Measurements from ENCODE around the gene ABCC9. TPM values are rescaled to one million over a fixed set of nuclear protein-coding genes. Genes with fewer than 3 reads are reported as not detected.

Gene ABCC9
- total RNA-seq, result 10 to 100 TPM in 5 of 6 donors, 1 to 10 TPM in 1; 9.4 to 23.4 (median 15.1) TPM

GRCh38 chr12:21940549-21941505, at the start of gene ABCC9:
ABCC9 (minus strand) TSS chr12:21941426; CDS start chr12:21936674, 4,752 bp downstream.
- H3K4me3 ChIP-seq, result peak within 1 kb of the TSS; percentile 2 to 52 (median 40)
- TF ChIP-seq CTCF (IDR thresholded peaks at IDR 0.05) (no peak), POLR2A (IDR thresholded peaks at IDR 0.05) (peak in 2 of 4 donors; percentile 26 to 38), POLR2AphosphoS5 (IDR thresholded peaks at IDR 0.05) (peak in 1 of 2 donors; percentile 51)
- peak within 1 kb of the TSS; percentile 64 to 84 (median 76) for H3K27ac ChIP-seq
- no peaks in the 10 kb centered on the region for H3K36me3 ChIP-seq
- WGBS, 2 donors, result 2 to 8% methylated on average over 42 of the region's 42 CpGs
- H3K4me1 ChIP-seq, result no peaks in the 10 kb centered on the region
- no peaks in the 10 kb centered on the region for H3K27me3 ChIP-seq
- ATAC-seq (ENCODE audit: low FRiP score in 2 of 2) (peak; percentile 78 to 88), DNase-seq (peak; percentile 60 to 89)
- H3K9me3 ChIP-seq, result peaks cover 0 to 2% (median 0%) of the 10 kb centered on the region in 4 donors

- WGBS, 2 donors, result 49 to 55% methylated on average over 5 of the region's 5 CpGs
- Histone ChIP-seq H3K27me3 (no peaks in the 10 kb centered on the region), H3K9me3 (no peaks in the 10 kb centered on the region), H3K27ac (no peak overlapping the region), H3K4me1 (peaks cover 0 to 3% (median 0%) of the 10 kb centered on the region in 4 donors), H3K36me3 (no peaks in the 10 kb centered on the region), H3K4me3 (no peak overlapping the region)
- TF ChIP-seq POLR2AphosphoS5 (IDR thresholded peaks at IDR 0.05) (no peak), CTCF (IDR thresholded peaks at IDR 0.05) (peak in 5 of 6 experiments; percentile 18 to 57 (median 34))
- peak in 1 of 2 donors; percentile 61 for ATAC-seq (ENCODE audit: low FRiP score in 2 of 2)
- DNase-seq, result no peak
Observed at GRCh38 chr12:21989819-21990412, 48.7 kb upstream of the ABCC9 start.

- DNase-seq, result no peak
- TF ChIP-seq POLR2AphosphoS5 (IDR thresholded peaks at IDR 0.05) (no peak), POLR2A (IDR thresholded peaks at IDR 0.05) (no peak), CTCF (IDR thresholded peaks at IDR 0.05) (no peak), EP300 (IDR thresholded peaks at IDR 0.05) (no peak)
- 83 to 85% methylated on average over 1 of the region's 1 CpG for WGBS, 2 donors
Observed at GRCh38 chr12:21988619-21989018, 47.4 kb upstream of the ABCC9 start.

GRCh38 chr12:21987755-21988154, 46.5 kb upstream of the ABCC9 start:
- ATAC-seq (ENCODE audit: low FRiP score in 2 of 2), result no peak

More at GRCh38 chr12:21988619-21989018, 47.4 kb upstream of the ABCC9 start:
- no peaks in the 10 kb centered on the region for H3K36me3 ChIP-seq
- no peaks in the 10 kb centered on the region for H3K27me3 ChIP-seq
- peaks cover 0 to 3% (median 0%) of the 10 kb centered on the region in 4 donors for H3K4me1 ChIP-seq
- no peak overlapping the region for H3K4me3 ChIP-seq
- H3K27ac ChIP-seq, result no peak overlapping the region
- H3K9me3 ChIP-seq, result no peaks in the 10 kb centered on the region
- no peak for ATAC-seq (ENCODE audit: low FRiP score in 2 of 2)

More at GRCh38 chr12:21987755-21988154, 46.5 kb upstream of the ABCC9 start:
- no peak overlapping the region for H3K27ac ChIP-seq
- no peak for TF ChIP-seq EP300 (IDR thresholded peaks at IDR 0.05)
- TF ChIP-seq POLR2A (IDR thresholded peaks at IDR 0.05), result no peak
- TF ChIP-seq POLR2AphosphoS5 (IDR thresholded peaks at IDR 0.05), result no peak
- no peak for TF ChIP-seq CTCF (IDR thresholded peaks at IDR 0.05)
- peaks cover 0 to 3% (median 0%) of the 10 kb centered on the region in 4 donors for H3K4me1 ChIP-seq
- no peak for DNase-seq
- H3K36me3 ChIP-seq, result no peaks in the 10 kb centered on the region
- no peaks in the 10 kb centered on the region for H3K27me3 ChIP-seq
- no peak overlapping the region for H3K4me3 ChIP-seq
- no peaks in the 10 kb centered on the region for H3K9me3 ChIP-seq
- WGBS, 2 donors, result 87 to 88% methylated on average over 6 of the region's 6 CpGs
